K562 (cell line): ENCODE measurements around the gene HJV. TPM values are rescaled to one million over a fixed set of nuclear protein-coding genes. Genes with fewer than 3 reads are reported as not detected.
A peak's percentile ranks its signal among the peaks of the same experiment; 100 is the strongest.

Experiments
- CCAR2 ChIP-seq: fragments of 200-400 bp; formaldehyde crosslinking; IDR thresholded peaks from 2 replicates; pipeline ENCODE4 v1.6.1; 2017; ENCODE audit warnings: mild to moderate bottlenecking, low read depth, low read length
- CCNT2 ChIP-seq: IDR thresholded peaks from 2 replicates; pipeline ENCODE4 v1.6.1; 2011; ENCODE audit warnings: borderline replicate concordance, low read depth, mild to moderate bottlenecking, moderate library complexity, mixed read lengths, low read length; ENCODE audit not compliant: insufficient read length; ENCODE audit errors: extremely low read depth
- ETS2 ChIP-seq: IDR thresholded peaks from 2 replicates; pipeline ENCODE4 v1.6.1; 2016; ENCODE audit warnings: borderline replicate concordance, missing genetic modification characterization, mild to moderate bottlenecking, moderate library complexity, missing compliant biosample characterization; ENCODE audit not compliant: poor library complexity, severe bottlenecking
- HSF4 ChIP-seq: fragments of 250-450 bp; sonication (Bioruptor Pico); IDR thresholded peaks from 2 replicates; pipeline ENCODE4 v2.1.2; 2022; ENCODE audit warnings: mild to moderate bottlenecking, moderate library complexity, borderline replicate concordance
- NR3C1 ChIP-seq: sonication (generic); formaldehyde crosslinking; IDR thresholded peaks from 2 replicates; pipeline ENCODE4 v1.8.1; 2022; ENCODE audit warnings: missing genetic modification reagents
- PHF21A ChIP-seq: fragments of 450-650 bp; IDR thresholded peaks from 2 replicates; pipeline ENCODE4 v1.6.1; 2017; ENCODE audit warnings: low read depth, borderline replicate concordance
- RBM17 ChIP-seq: fragments of 200-400 bp; formaldehyde crosslinking; IDR thresholded peaks from 2 replicates; pipeline ENCODE4 v1.6.1; 2017; ENCODE audit warnings: low read depth, mild to moderate bottlenecking, low read length, borderline replicate concordance
- RREB1 ChIP-seq: fragments of 250-450 bp; sonication (Bioruptor Pico); IDR thresholded peaks from 2 replicates; pipeline ENCODE4 v1.4.0; 2020
- SFPQ ChIP-seq: fragments of 200-400 bp; formaldehyde crosslinking; IDR thresholded peaks from 2 replicates; pipeline ENCODE4 v1.6.1; 2017; ENCODE audit warnings: mild to moderate bottlenecking, low read depth, low read length, moderate library complexity
- YY1 ChIP-seq, 3 experiments: IDR thresholded peaks; 2 replicates each; pipeline ENCODE4 v1.6.1; 2011; ENCODE audit warnings: low read length in 2 of 3, mild to moderate bottlenecking in 2 of 3, moderate library complexity in 2 of 3, borderline replicate concordance in 1 of 3, control low read depth in 1 of 3, low read depth in 1 of 3; ENCODE audit not compliant: insufficient read depth in 3 of 3, insufficient replicate concordance in 2 of 3, control insufficient read depth in 1 of 3, insufficient read length in 1 of 3; ENCODE audit errors: extremely low read depth in 1 of 3
- ZBTB33 ChIP-seq: sonication (generic); formaldehyde crosslinking; IDR thresholded peaks from 2 replicates; pipeline ENCODE4 v1.8.1; 2023; ENCODE audit warnings: mild to moderate bottlenecking, missing genetic modification reagents
- ZNF212 ChIP-seq: fragments of 450-650 bp; formaldehyde crosslinking; IDR thresholded peaks from 2 replicates; pipeline ENCODE4 v1.4.0; 2020; ENCODE audit warnings: mild to moderate bottlenecking
- ZNF511 ChIP-seq: sonication (generic); formaldehyde crosslinking; IDR thresholded peaks from 2 replicates; pipeline ENCODE4 v1.8.0; 2022; ENCODE audit warnings: mild to moderate bottlenecking, missing genetic modification reagents
- polyA plus RNA-seq, 8 experiments: library from polyadenylated mRNA; depleted of rRNA in 4 of 8; stranded (reverse) in 5 of 8; unstranded in 3 of 8; fragments of >200 nt; fragmentation: Nextera tagmentation in 2 of 8; fragmentation: Illumina TruSeq in 1 of 8; extraction: Ambion mirVana in 2 of 8; extraction: Trizol in 1 of 8; gene quantifications; 2 replicates each; pipeline versions ENCODE4 v1.2.1 to v1.2.3, GENCODE V29; 2011 to 2014; ENCODE audit warnings: inconsistent platforms in 1 of 8, missing spikeins in 1 of 8
- total RNA-seq, 7 experiments: library from RNA; depleted of rRNA in 6 of 7; stranded (reverse); fragments of >200 nt in 6 of 7; fragmentation: Illumina TruSeq in 2 of 7; extraction: Trizol in 2 of 7; gene quantifications; 2 replicates each; pipeline versions ENCODE4 v1.2.1 to v1.2.3, GENCODE V29; 2011 to 2021; ENCODE audit warnings: low replicate concordance in 1 of 7
- TF ChIP-seq, protein P1 (sequence below): fragments of 200-800 bp; sonication (Bioruptor generic); IDR thresholded peaks from 2 replicates; pipeline ENCODE4 v1.6.1; 2017; ENCODE audit warnings: missing genetic modification characterization, missing compliant biosample characterization

HJV gene
- total and polyA plus RNA-seq, 9 of the 15 experiments (the other 6 are each of a cell fraction or from before 2014, with no cell fraction given), result 1.0 to 6.6 (median 2.4) TPM

GRCh38 chr1:145995964-145996432 lies 25.5 kb downstream of the HJV start (continued):
- no peak; the same call in 1 of the 2 replicates for TF ChIP-seq ZBTB33 (CRISPR knock-in tag)
- no peak; the same call in 1 of the 2 replicates for TF ChIP-seq HSF4
- no peak for TF ChIP-seq RREB1 (CRISPR knock-in tag)
- no peak for TF ChIP-seq ZNF511
- TF ChIP-seq ETS2, result no peak
- no peak for TF ChIP-seq NR3C1 (CRISPR knock-in tag)
- TF ChIP-seq CCNT2, result peak; percentile 10
- no peak for TF ChIP-seq CCAR2
- TF ChIP-seq ZNF212 (CRISPR knock-in tag), result no peak
- TF ChIP-seq SFPQ, result no peak
- no peak for TF ChIP-seq RBM17
- TF ChIP-seq PHF21A, result no peak
- TF ChIP-seq, protein P1, sequence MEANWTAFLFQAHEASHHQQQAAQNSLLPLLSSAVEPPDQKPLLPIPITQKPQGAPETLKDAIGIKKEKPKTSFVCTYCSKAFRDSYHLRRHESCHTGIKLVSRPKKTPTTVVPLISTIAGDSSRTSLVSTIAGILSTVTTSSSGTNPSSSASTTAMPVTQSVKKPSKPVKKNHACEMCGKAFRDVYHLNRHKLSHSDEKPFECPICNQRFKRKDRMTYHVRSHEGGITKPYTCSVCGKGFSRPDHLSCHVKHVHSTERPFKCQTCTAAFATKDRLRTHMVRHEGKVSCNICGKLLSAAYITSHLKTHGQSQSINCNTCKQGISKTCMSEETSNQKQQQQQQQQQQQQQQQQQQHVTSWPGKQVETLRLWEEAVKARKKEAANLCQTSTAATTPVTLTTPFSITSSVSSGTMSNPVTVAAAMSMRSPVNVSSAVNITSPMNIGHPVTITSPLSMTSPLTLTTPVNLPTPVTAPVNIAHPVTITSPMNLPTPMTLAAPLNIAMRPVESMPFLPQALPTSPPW, result no peak
- TF ChIP-seq YY1 (IDR thresholded peaks at IDR 0.05; ENCODE audit: borderline replicate concordance in 1 of 3, control insufficient read depth in 1 of 3, extremely low read depth in 1 of 3, insufficient read depth in 3 of 3, insufficient read length in 1 of 3, insufficient replicate concordance in 2 of 3, low read depth in 1 of 3, low read length in 2 of 3), result no peak
